GM13976 (cell line): ENCODE measurements around the gene KCNIP1.

Experiments used
- DNase-seq: peaks from one replicate; pipeline ENCODE4 v3.0.0; 2012; ENCODE audit warnings: low spot score
- CTCF ChIP-seq: IDR thresholded peaks from 2 replicates; pipeline ENCODE4 v1.5.1; 2012; ENCODE audit warnings: borderline replicate concordance, mild to moderate bottlenecking; ENCODE audit not compliant: insufficient read depth; ENCODE audit errors: extremely low read depth, missing control alignments, control extremely low read depth
- in situ Hi-C: fragments of 300-500 bp; cut with MboI; formaldehyde crosslinking; loops from one replicate; pipeline ENCODE4 v1.12.0; 2022; ENCODE audit warnings: low sequenced_read_pairs, mixed read lengths, inconsistent platforms; ENCODE audit not compliant: unreplicated experiment

Gene KCNIP1

GRCh38 chr5:170481849-170482248, 22.0 kb upstream of the KCNIP1 start:
- in situ Hi-C loops, result no loop called here
- no peak for DNase-seq
- no peak for TF ChIP-seq CTCF

- in situ Hi-C loops, result no loop called here
- no peak for TF ChIP-seq CTCF
Observed at GRCh38 chr5:170482511-170482910, 21.3 kb upstream of the KCNIP1 start.

GRCh38 chr5:170483701-170484458, 19.9 kb upstream of the KCNIP1 start:
- no peak for TF ChIP-seq CTCF
- in situ Hi-C loops, result no loop called here
- no peak for DNase-seq

More at GRCh38 chr5:170482511-170482910, 21.3 kb upstream of the KCNIP1 start:
- no peak for DNase-seq

- in situ Hi-C loops, result no loop called here
- no peak for DNase-seq
- TF ChIP-seq CTCF, result no peak
Observed at GRCh38 chr5:170484459-170484831, 19.4 kb upstream of the KCNIP1 start.

- in situ Hi-C loops, result no loop called here
- DNase-seq, result no peak
- TF ChIP-seq CTCF, result no peak
Observed at GRCh38 chr5:170484847-170485615, 18.8 kb upstream of the KCNIP1 start.

GRCh38 chr5:170485616-170485911, 18.3 kb upstream of the KCNIP1 start:
- no peak for TF ChIP-seq CTCF
- DNase-seq, result no peak
- in situ Hi-C loops, result no loop called here
